Right ventricle myocardium superior (tissue), 1 donor: ENCODE data around the gene DIO3. TPM values are rescaled to one million over a fixed set of nuclear protein-coding genes. Genes with fewer than 3 reads are reported as not detected.
"Not testable (repeated sequence)": the region's sequence is repeated elsewhere in the genome, so short reads cannot be mapped to it uniquely, and the experiment has no call there.

ENCODE experiments used
- ATAC-seq: fragments of 200-7000 bp; cut with Tn5 transposase; one replicate; pipeline ENCODE4 v1.9.1; 2020; ENCODE audit warnings: mild to moderate bottlenecking; ENCODE audit not compliant: poor library complexity
- DNase-seq: peaks from one replicate; pipeline ENCODE4 v3.0.0-alpha.2; 2020
- intact Hi-C: fragments of 100-400 bp; cut with DNase I; formaldehyde crosslinking; loops from one replicate; pipeline ENCODE4 v1.11.2; 2022
- total RNA-seq: library from RNA; stranded (reverse); fragmentation: NEBNext Ultra II Directional; extraction: Animal tissue kit (Norgen Biotek cat#: 25700); gene quantifications from one replicate; pipeline ENCODE4 v1.2.1, GENCODE V29; 2021
- donor health status: DM: no; HTN: yes; CAD: no; lungs with severe emphysema.

DIO3 gene
- total RNA-seq, 1 donor from 2014 or later, result 0.16 TPM

- DNase-seq, intact Hi-C loops, ATAC-seq: not testable (repeated sequence)
These were observed 11.2 kb downstream of the DIO3 start for GRCh38 chr14:101572526-101572925.

DNA sequence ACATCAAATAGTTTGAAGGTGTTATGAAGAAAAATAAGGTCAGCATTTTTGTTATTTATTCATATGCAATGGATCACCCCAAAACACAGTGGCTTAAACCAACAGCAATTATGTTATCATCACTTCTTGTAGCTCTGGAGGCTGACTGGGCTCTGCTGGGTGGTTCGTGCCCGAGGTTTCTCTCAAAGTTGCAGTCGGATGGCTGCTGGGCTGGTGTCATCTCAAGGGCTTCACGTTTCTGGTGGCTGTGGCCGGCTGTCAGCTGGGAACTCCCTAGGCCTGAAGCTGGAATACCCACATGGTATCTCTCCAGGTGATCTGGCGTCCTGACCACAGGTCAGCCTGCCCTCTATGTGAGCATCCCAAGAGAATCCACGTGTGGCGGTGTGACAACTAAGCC is 12.0 kb downstream of the DIO3 start:
- intact Hi-C loops, result no loop called here
- no peak for DNase-seq
- no peak for ATAC-seq

DNA sequence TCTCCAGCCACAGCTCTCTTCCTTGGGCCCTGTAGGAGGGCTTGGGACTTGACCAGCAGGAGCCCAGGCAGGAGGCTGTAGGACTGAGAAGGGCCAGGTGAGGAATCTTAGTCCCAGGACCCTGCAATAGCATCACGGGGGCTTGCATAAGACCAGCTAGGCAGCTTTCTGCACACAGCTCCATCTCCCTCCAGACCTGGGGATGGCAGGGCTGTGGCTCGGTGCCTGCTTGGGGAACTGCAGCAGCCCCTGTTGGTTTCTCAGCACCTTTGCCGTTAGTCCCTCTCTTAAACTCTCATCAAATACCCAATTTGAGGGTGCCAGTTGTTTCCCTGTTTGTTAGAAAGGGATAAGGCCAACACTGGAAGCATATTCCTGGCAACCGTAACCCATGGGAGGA is 14.3 kb downstream of the DIO3 start:
- DNase-seq (peak; percentile 26), ATAC-seq (no peak)
- intact Hi-C loops, result no loop called here

- no peak for ATAC-seq
- intact Hi-C loops, result no loop called here
- no peak for DNase-seq
These were observed 16.1 kb downstream of the DIO3 start for GRCh38 chr14:101577221-101577909.

- ATAC-seq, result no peak
- intact Hi-C loops, result no loop called here
- no peak for DNase-seq
These were observed 17.2 kb downstream of the DIO3 start for GRCh38 chr14:101578489-101578888.

DNA sequence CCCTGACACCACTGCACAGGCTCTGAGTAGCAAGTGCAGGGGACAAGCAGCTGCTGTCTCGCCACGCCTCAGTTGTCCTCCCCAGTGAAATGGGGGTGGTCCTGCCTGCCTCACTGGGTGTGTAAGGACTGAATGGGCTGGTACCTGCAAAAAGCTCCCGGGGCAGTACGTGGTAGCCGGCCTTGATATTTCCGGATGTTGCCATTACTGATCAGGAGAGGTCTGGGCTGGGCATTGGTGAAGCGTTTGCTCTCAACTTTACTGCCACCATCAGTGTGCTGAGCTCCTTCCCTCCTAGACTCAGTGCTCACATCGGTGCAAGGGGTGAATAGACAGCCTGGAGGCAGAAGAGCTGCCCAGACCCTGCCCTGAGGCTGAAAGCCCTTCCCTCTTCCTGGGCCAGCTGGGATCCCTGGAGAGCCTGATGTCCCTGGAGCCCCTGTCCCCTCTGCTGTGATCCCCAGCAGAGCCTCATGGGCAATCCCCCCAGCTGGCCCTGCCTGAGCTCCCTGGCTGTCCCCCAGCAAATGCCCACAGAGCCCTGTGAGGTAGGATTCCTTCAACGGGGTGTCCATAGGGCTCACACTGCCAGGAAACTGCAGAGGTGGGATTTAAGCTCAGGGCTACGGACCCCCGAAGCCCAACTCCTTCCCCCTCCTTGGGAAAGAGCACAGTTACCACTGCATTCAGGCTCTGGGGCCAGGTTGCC is 18.2 kb downstream of the DIO3 start:
- ATAC-seq (no peak), DNase-seq (peak; percentile 17)
- intact Hi-C loops, result no loop called here

GRCh38 chr14:101581806-101582205 is 20.5 kb downstream of the DIO3 start:
- intact Hi-C loops, result no loop called here
- ATAC-seq, result no peak
- peak; percentile 18 for DNase-seq

DNA sequence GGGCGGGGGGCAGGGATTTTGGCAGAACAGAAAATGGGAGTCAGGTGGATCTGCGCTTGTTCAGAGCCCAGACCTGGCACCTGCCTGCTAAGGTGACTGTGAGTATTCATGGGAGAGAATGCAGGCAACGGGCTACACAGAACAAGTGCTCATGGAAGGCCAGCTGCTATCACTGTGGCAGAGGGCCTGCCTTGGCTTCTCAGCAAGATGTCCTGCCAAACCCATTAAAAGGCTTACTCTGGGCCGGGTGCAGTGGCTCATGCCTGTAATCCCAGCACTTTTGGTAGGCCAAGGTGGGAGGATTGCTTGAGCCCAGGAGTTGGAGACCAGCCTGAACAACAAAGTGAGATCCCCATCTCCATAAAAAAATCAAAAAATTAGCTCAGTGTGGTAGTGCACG is 21.0 kb downstream of the DIO3 start:
- ATAC-seq (peak; percentile 78), DNase-seq (peak; percentile 56)
- intact Hi-C loops, result no loop called here

DNA sequence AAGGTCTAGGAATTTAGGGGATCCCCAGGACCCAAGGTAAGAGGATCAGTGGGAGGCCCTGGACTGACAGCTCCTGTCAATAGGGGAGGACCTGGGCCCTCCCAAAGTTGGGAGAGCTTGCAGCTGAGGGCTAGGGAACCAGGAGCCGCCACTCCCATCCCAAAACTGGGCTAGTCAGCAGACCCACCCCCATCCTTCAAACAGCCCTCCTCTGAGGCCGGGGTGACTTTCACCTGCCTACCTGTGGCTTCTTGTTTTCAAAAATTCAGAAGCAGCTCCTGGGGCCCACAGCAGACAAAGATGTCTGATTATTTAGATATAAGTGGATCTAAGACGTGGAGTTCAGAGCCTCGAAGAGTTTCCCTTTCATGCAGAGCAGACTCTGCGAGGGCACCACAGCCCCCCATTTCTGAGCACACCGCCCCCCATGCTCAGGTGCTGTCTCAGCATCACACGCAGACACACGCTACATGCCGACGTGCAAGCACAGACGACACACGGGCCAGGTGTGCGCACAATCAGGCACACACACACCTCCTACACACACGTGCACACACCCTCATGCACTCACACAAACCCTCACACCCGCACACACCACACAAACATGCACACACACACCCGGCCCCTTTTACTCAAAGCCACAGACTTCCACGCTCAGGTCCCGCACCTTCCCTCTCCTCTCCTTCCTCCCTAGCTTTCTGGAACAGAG is 21.9 kb downstream of the DIO3 start:
- ATAC-seq (no peak), DNase-seq (peak; percentile 27)
- intact Hi-C loops, result no loop called here

DNA sequence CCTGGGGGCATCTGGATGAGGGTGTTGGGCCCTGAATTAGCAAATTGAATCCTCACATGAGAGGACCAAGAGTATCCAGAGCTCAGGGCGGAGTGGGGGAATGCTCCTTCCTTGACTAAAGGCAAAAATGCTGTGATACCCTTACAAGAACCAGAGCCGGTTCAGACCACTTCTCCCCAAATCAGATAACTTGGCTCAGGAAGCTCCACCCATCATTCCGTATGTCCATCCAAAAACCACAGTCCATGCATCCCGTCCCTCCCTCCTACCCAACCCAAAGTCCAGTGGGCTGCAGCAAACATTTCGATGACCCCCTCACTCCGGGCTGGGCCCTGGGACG is 22.4 kb downstream of the DIO3 start:
- DNase-seq, result no peak
- intact Hi-C loops, result no loop called here
- ATAC-seq, result no peak

DNA sequence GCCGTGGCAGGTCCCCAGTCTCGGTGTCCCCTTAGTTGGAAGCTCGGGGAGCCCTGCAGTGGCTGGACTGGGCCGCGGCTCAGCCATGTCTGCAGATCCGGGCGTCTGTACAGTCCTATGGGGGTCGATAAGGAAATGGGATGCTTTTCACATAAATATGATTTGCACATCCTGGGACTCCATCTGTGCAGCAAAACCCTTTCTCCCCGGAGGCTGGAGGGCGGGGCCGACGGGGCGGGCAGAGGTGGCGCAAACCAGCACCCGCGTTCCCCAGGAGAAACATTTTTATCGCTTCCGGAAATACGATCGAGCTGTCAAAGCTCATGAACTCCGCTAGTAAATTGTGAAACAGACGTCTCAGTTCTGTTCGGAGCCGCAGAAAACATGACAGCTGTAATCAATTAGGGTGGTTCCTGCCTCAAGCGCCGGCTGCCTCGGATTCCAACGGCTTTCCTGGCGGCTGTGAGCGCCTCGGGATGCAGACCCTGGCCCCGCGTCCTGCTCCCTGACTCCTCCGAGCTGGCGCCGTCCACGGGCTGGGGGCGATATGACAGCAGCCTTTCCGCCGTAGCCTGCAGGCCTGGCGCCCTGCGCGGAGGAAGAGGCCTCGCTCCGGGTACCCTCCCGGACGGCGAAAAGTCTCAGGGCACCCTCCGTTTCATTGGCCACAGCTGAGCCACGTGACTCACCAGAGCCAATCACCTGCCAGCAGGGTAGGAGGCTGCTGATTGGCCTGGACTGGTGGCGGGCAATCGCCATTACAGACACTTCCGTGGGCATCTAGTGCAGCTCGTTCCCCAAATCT is 23.0 kb downstream of the DIO3 start:
- intact Hi-C loops, result no loop called here
- DNase-seq (peak; percentile 63), ATAC-seq (peak; percentile 68)

DNA sequence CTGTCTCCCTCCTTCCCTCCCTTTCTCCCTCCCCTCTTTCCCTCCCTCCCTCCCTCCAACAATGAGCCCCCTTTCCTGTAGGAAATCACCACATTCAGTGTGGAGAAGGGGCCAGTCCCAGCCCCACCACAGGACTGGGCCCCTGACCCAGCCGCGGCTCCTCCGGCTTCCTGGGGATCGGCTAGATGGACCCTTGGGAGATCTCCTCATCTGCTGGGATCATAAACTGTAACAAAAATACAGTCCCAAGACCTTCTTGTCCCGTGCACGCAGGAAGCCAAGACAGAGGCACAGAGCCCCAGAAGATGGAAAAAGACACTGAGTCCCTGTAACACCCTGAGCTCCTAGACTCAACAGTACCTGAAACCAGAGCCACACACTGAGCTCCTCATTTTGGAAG is 23.9 kb downstream of the DIO3 start:
- ATAC-seq, result no peak
- DNase-seq, result peak; percentile 12
- intact Hi-C loops, result no loop called here

GRCh38 chr14:101586531-101587430 is 25.5 kb downstream of the DIO3 start:
- DNase-seq, result no peak

DNA sequence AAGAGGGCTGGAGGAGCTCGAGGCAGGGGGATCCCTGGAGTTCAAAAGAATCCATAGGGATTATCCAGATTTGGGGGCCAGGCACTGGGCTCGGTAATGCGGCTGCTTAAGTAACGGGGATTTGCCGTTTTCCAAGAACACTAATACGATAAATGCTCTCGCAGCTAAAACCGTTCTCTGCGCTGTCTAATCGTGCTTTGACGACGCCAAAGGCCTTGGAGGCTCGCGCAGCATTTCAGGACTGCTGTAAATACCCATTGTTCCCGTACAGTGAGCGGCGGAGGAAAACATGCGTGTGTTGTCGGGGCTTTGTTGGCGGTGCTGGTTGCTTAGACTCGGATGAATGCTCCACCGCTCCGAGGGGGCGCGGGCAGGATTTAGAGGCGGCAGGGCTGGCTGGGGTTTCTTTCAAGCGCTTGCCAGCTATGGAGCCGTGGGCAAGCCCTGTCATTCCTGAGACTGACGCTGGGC is 26.2 kb downstream of the DIO3 start:
- intact Hi-C loops, result no loop called here
- no peak for DNase-seq
- no peak for ATAC-seq

More at GRCh38 chr14:101586531-101587430, 25.5 kb downstream of the DIO3 start:
- ATAC-seq, result no peak
- intact Hi-C loops, result no loop called here

DNA sequence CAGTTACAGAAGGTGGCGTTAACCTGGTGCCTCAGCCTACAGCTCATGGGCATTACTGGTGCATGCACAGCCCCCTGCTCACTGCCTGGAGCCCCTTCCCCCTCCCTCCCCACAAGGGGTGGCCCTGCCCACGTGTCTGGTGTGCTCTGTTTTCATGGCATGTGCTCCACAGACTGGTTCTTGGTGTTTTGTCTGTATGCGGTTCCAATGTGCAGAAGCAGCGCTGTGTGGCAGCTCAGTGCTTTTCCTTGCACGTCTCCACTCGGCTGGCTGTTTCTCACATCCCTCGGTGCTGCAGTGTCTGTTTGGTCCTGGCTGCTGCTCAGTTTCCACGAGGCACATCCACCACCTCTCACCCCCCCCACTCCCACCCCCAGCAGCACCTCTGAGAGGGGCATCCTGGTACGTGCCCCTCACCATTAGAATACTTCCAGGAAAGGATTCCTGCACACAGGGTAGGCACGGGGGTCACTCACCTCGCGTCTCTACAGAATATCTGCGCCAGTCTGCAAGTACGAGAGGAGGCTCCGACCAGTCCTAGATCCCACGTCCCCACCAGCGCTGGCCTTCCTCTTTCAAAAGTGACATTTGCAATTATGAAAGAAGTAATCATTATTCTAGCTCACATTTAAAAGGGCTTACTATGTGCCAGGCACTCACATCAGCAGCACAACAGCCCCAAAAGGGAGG is 27.1 kb downstream of the DIO3 start:
- DNase-seq (no peak), ATAC-seq (no peak)
- intact Hi-C loops, result no loop called here

DNA sequence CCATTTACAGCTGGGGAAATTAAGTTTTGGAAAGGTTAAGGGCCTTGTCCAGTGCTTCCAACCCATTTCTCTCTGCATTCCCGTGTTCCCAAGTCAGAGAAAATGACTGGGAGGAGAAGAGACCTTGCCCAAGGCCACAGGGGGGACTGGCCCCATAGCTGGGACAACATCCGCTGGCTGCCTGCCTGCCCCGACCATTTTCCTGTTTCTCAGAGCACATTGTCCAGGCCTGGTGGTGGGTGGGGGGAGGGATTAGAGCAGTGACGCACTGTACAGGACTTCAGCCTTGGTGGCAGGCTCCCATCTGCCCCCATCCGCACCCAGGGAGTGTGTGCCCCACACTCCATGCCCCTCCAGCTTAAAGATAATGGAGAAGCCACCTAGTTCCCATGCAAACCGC is 27.7 kb downstream of the DIO3 start:
- intact Hi-C loops, result no loop called here
- DNase-seq (no peak), ATAC-seq (no peak)

DNA sequence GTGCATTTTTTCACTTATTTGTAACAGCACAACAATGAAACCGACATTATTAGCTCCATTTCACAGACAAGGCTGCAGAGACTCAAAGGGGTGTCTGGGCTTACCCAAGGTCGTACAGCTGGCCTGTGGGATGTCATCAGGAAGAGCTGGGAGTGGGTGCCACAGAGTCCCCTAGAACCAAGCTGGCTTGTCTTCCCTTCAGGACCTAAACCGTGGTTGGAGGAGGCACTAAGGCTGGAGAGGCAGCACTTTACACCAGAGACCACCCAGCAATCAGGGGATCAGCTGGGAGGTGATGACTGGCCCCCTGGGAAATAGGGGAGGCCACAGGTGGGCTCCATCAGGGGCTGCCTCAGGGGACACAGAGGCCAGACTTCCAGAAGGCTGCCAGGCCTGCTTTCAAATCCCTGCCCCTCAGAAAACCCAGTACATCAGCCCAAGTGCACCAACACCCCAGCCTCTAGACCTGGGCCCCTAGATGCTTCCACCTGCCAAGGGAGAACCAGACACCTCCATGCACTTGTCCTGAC is 28.3 kb downstream of the DIO3 start:
- no peak for DNase-seq
- no peak for ATAC-seq
- intact Hi-C loops, result no loop called here
